ENCODE measurements around the gene ETHE1.
A peak's percentile ranks its signal among the peaks of the same experiment; 100 is the strongest.

Gene ETHE1

GRCh38 chr19:43526884-43527859 is at the start of gene ETHE1:
ETHE1 (minus strand) TSS chr19:43527201; CDS start chr19:43527177, 24 bp downstream.
- no peak for TF ChIP-seq CTCF (conservative IDR thresholded peaks at IDR 0.05; ENCODE audit: low read length)
- H3K4me3 ChIP-seq (ENCODE audit: low read length), result peak within 1 kb of the TSS; percentile 83
- DNase-seq (ENCODE audit: low read depth), result peak; percentile 51

- TF ChIP-seq CTCF (conservative IDR thresholded peaks at IDR 0.05; ENCODE audit: low read length), result no peak
- DNase-seq (ENCODE audit: low read depth), result no peak
- H3K4me3 ChIP-seq (ENCODE audit: low read length), result peak overlapping the region; percentile 60
These were observed 49.2 kb upstream of the ETHE1 start for GRCh38 chr19:43575955-43576878.

- H3K4me3 ChIP-seq (ENCODE audit: low read length), result peak within 1 kb of the TSS; percentile 94
- peak; percentile 97 for DNase-seq (ENCODE audit: low read depth)
- no peak for TF ChIP-seq CTCF (conservative IDR thresholded peaks at IDR 0.05; ENCODE audit: low read length)
These were observed 48.4 kb upstream of the ETHE1 start, which contains the start of the genes PINLYP and XRCC1 for GRCh38 chr19:43575156-43575950. PINLYP (plus strand) TSS chr19:43575801; CDS start chr19:43577192, 1,391 bp downstream. XRCC1 (minus strand) TSS chr19:43575527; CDS start chr19:43575458, 69 bp downstream.

GRCh38 chr19:43574424-43575155 is 47.6 kb upstream of the ETHE1 start:
- no peak for DNase-seq (ENCODE audit: low read depth)
- peak overlapping the region; percentile 94 for H3K4me3 ChIP-seq (ENCODE audit: low read length)
- TF ChIP-seq CTCF (conservative IDR thresholded peaks at IDR 0.05; ENCODE audit: low read length), result no peak

GRCh38 chr19:43572171-43572588 is 45.2 kb upstream of the ETHE1 start:
- DNase-seq (ENCODE audit: low read depth), result no peak
- no peak for TF ChIP-seq CTCF (conservative IDR thresholded peaks at IDR 0.05; ENCODE audit: low read length)
- H3K4me3 ChIP-seq (ENCODE audit: low read length), result no peak overlapping the region

Data from AG10803 (cell line).